Neural crest cell (in vitro differentiated cells): Measurements from ENCODE around the gene STIM1. TPM values are rescaled to one million over a fixed set of nuclear protein-coding genes. Genes with fewer than 3 reads are reported as not detected.

Source experiments
- DNase-seq: peaks from one replicate; pipeline ENCODE4 v3.0.0; 2021; ENCODE audit warnings: low read depth, mixed read lengths, low spot score
- H3K27ac Mint-ChIP-seq: one replicate; pipeline ENCODE4 v1.8.0; 2021; ENCODE audit warnings: mild to moderate bottlenecking, mixed read lengths; ENCODE audit not compliant: unreplicated experiment
- H3K27me3 Mint-ChIP-seq: 2 replicates; pipeline ENCODE4 v1.8.0; 2021; ENCODE audit warnings: low read depth, mild to moderate bottlenecking, mixed read lengths
- H3K36me3 Mint-ChIP-seq: 2 replicates; pipeline ENCODE4 v1.8.0; 2021; ENCODE audit warnings: low read depth, mild to moderate bottlenecking, mixed read lengths
- H3K4me1 Mint-ChIP-seq: 2 replicates; pipeline ENCODE4 v1.8.0; 2021; ENCODE audit warnings: mixed read lengths
- H3K4me3 Mint-ChIP-seq: one replicate; pipeline ENCODE4 v1.8.0; 2021; ENCODE audit warnings: mild to moderate bottlenecking, mixed read lengths
- H3K9me3 Mint-ChIP-seq: 2 replicates; pipeline ENCODE4 v1.8.0; 2021; ENCODE audit warnings: mixed read lengths
- CTCF ChIP-seq: fragments of 200-600 bp; sonication (generic); conservative IDR thresholded peaks from 2 replicates; pipeline ENCODE4 v1.5.0; 2021; ENCODE audit warnings: antibody characterized with exemption, mild to moderate bottlenecking
- long read RNA-seq: library from polyadenylated mRNA; unstranded; transcript quantifications from one replicate; pipeline ENCODE4 v2.0.0, GENCODE V29; 2020
- total RNA-seq: library from RNA; stranded (reverse); gene quantifications from 2 replicates; pipeline ENCODE4 v1.2.1, GENCODE V29; 2021

Gene STIM1
- 22.3 and 24.4 TPM in 2 replicates for total RNA-seq
- long read RNA-seq, partial matches to known transcripts, result 0 of 1 reads
- long read RNA-seq, other reads (novel, unspliced or antisense), result 1 of 1 reads

- Mint-ChIP-seq H3K4me3 (peak within 1 kb of the TSS; percentile 93), H3K9me3 (no peaks in the 10 kb centered on the region), H3K4me1 (peaks cover 41% of the 10 kb centered on the region), H3K36me3 (no peaks in the 10 kb centered on the region), H3K27ac (peak within 1 kb of the TSS; percentile 27), H3K27me3 (no peaks in the 10 kb centered on the region)
- TF ChIP-seq CTCF, result peak; percentile 98
- peak; percentile 99 for DNase-seq
These were observed at the start of gene STIM1 for GRCh38 chr11:3854977-3855807. Gene STIM1 (plus strand): TSS chr11:3855664. CDS start chr11:3856271, 607 bp downstream.

DNA sequence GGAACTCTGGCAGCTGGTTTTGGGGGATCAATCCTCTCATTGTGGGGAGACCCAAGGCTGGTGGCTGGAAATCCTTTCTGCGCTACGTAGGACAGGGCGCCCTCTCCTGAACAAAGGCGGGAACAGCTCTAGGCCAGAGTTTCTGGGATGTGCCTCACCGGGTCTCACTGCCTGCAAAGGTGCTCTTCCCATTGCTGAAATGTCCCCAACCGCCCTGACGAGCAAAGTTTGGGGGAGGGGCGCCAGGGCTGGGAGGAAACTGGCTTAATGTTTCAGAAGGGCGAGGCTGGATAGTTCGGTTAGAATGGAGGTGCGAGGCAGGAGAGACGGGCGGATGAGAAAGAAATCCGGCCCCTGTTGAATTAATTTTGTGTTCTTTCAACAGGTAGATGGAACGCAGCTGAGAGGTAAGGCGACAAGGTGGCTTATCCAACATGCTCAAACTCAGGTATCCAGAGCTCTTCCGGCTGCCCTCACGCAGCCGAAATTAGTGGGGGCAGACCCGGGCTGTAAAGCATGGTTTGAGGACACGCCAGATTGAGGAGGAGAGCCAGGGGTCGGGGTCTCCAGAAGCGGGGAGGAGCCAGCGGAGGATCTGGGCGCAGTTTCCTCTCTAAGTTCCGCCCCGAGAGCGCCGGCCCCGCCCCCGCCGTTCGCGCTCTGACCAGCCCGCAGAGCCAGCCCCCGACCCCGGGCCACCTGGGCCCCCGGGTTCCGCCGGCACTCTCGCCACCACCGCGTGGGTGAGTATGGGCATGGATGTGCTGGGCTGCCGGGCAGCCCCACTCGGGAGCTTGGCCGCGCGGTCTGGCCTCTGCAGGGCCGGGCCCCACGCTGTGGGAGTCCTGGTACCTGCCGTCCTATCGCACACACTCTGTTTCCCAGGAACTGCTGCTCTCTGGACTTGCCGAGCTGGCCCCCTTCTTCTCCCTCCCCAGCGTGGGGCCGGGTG, 47.3 kb upstream of the STIM1 start, which contains the start of gene PGAP2:
Gene PGAP2 (plus strand): TSS at position 652 of the 952 bp plus-strand sequence. CDS start 2,700 bp downstream, outside the sequence.
- no peaks in the 10 kb centered on the region for H3K27me3 Mint-ChIP-seq
- H3K4me3 Mint-ChIP-seq, result peak within 1 kb of the TSS; percentile 95
- peak; percentile 71 for TF ChIP-seq CTCF
- DNase-seq, result peak; percentile 73
- H3K36me3 Mint-ChIP-seq, result no peaks in the 10 kb centered on the region
- H3K27ac Mint-ChIP-seq, result peak within 1 kb of the TSS; percentile 78
- peaks cover 18% of the 10 kb centered on the region for H3K4me1 Mint-ChIP-seq
- H3K9me3 Mint-ChIP-seq, result no peaks in the 10 kb centered on the region

- no peak for DNase-seq
- Mint-ChIP-seq H3K27ac (no peak overlapping the region), H3K4me1 (peaks cover 18% of the 10 kb centered on the region)
These were observed 46.4 kb upstream of the STIM1 start for GRCh38 chr11:3808861-3809623.

DNA sequence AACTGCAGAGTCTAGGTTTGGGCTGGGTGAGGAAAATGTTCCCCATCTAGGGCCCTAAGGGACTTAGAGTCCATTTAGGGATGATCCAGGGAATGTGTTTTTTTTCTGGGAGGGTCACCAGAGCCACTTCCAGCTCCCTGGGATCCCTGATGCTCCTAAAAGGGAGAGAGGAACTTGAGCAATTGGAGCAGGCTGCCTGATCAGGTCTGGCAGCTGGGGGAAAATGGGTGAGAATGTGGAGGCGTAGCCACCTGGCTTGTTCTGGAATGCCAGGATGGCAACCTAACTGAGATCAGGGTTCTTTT, 45.9 kb upstream of the STIM1 start:
- TF ChIP-seq CTCF, result no peak
- Mint-ChIP-seq H3K36me3 (no peaks in the 10 kb centered on the region), H3K9me3 (no peaks in the 10 kb centered on the region), H3K4me3 (peak overlapping the region; percentile 62), H3K27me3 (no peaks in the 10 kb centered on the region), H3K4me1 (peaks cover 18% of the 10 kb centered on the region), H3K27ac (no peak overlapping the region)
- DNase-seq, result no peak

More at GRCh38 chr11:3808861-3809623, 46.4 kb upstream of the STIM1 start:
- H3K4me3 Mint-ChIP-seq, result peak overlapping the region; percentile 95
- no peaks in the 10 kb centered on the region for H3K27me3 Mint-ChIP-seq
- H3K36me3 Mint-ChIP-seq, result no peaks in the 10 kb centered on the region
- peak; percentile 56 for TF ChIP-seq CTCF
- no peaks in the 10 kb centered on the region for H3K9me3 Mint-ChIP-seq

- Mint-ChIP-seq H3K9me3 (no peaks in the 10 kb centered on the region), H3K27ac (no peak overlapping the region), H3K36me3 (no peaks in the 10 kb centered on the region), H3K27me3 (no peaks in the 10 kb centered on the region), H3K4me1 (peaks cover 18% of the 10 kb centered on the region), H3K4me3 (no peak overlapping the region)
- TF ChIP-seq CTCF, result no peak
- no peak for DNase-seq
These were observed 45.0 kb upstream of the STIM1 start for GRCh38 chr11:3810446-3810845.
